NT2/D1 (cell line): ENCODE results near the gene MC1R.
"Not testable (repeated sequence)": the region's sequence is repeated elsewhere in the genome, so short reads cannot be mapped to it uniquely, and the experiment has no call there.

Experiments used
- DNase-seq: peaks from one replicate; pipeline ENCODE4 v3.0.0-alpha.2; 2011; ENCODE audit warnings: low read depth, low spot score
- H3K27me3 ChIP-seq: 2 replicates; pipeline ENCODE4 v1.6.0; 2011; ENCODE audit warnings: mild to moderate bottlenecking; ENCODE audit not compliant: insufficient read length, insufficient read depth
- H3K36me3 ChIP-seq: 2 replicates; pipeline ENCODE4 v1.6.1; 2011; ENCODE audit warnings: mild to moderate bottlenecking, low read length, mixed read lengths; ENCODE audit not compliant: insufficient read depth, insufficient read length
- H3K4me1 ChIP-seq: 2 replicates; pipeline ENCODE4 v1.5.1; 2011; ENCODE audit not compliant: insufficient read depth, insufficient read length
- H3K4me3 ChIP-seq: 2 replicates; pipeline ENCODE4 v1.5.1; 2011; ENCODE audit warnings: low read depth; ENCODE audit not compliant: insufficient read length
- H3K9ac ChIP-seq: 2 replicates; pipeline ENCODE4 v1.6.0; 2011; ENCODE audit warnings: low read depth; ENCODE audit not compliant: insufficient read length
- H3K9me3 ChIP-seq: 2 replicates; pipeline ENCODE4 v1.5.1; 2011; ENCODE audit warnings: mild to moderate bottlenecking, low read length; ENCODE audit not compliant: insufficient read depth
- SUZ12 ChIP-seq: IDR thresholded peaks from 2 replicates; pipeline ENCODE4 v1.6.1; 2011; ENCODE audit not compliant: insufficient read length, insufficient read depth; ENCODE audit errors: extremely low read depth
- YY1 ChIP-seq: IDR thresholded peaks from 2 replicates; pipeline ENCODE4 v1.6.1; 2011; ENCODE audit not compliant: insufficient read length, insufficient read depth
- ZNF274 ChIP-seq: IDR thresholded peaks from 2 replicates; pipeline ENCODE4 v1.6.1; 2011; ENCODE audit warnings: mild to moderate bottlenecking, low read depth, low read length

Gene MC1R

DNA sequence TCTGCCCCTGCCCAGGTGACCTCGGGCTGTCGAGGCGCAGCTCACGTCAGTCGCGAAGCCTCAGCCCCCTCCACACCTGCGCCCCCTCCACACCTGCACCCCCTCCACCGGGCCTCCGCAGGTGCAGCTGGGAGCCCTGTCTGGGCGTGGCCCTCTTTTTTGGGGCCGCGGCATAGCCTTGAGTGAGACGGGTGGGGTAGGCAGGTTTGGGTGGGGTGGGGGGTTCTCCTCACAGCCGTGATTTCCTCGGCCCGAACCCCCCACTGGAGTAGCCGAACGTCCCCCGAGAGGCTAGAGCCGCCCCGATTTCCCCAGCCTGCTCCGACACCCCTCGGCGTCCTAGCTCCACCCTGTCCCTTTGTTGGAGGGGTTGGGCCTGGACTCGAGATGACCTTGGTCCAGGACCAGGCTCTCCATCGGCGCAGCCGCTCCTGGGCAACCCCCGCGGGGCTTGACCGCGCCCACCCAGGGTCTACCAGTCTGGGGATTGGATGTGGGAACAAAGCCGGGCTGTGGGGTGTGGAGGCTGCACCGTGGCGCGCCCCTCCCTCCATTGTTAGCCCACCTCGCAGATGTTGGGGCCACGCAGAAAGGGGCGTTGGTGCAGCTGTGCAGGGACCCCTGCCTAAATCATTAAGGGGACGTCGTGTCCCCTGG is 5.1 kb downstream of the MC1R start:
- TF ChIP-seq SUZ12 (no peak), ZNF274 (no peak)
- H3K27me3 ChIP-seq = peaks cover 7% of the 10 kb centered on the region
- peaks cover 34% of the 10 kb centered on the region for H3K4me1 ChIP-seq
- peak overlapping the region; percentile 83 for H3K9ac ChIP-seq
- no peak for DNase-seq
- no peaks in the 10 kb centered on the region for H3K9me3 ChIP-seq
- H3K4me3 ChIP-seq = peak overlapping the region; percentile 80
- H3K36me3 ChIP-seq = peaks cover 12% of the 10 kb centered on the region

GRCh38 chr16:89924297-89924924 is 5.7 kb downstream of the MC1R start:
- H3K9ac ChIP-seq = peak overlapping the region; percentile 83

DNA sequence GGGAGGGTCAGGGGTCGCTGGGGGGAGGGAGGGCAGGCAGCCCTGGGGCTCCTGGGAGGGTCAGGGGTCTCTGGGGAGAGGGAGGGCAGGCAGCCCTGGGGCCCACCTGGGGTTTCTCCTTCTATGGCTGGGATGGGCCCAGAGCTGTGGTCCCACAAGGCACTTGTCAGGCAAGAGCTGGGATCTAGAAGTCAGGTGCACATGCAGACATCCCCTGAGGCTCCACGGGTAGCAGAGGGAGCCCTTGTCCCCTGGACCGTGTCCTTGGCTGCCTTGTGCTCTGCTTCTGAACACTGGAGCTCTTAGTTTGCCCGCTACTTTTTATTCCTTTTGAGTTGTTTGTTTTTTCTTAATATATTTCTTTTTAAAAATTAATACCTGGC is 6.3 kb downstream of the MC1R start:
- TF ChIP-seq YY1 = no peak
- no peak for TF ChIP-seq ZNF274
- TF ChIP-seq SUZ12 = no peak
- H3K27me3 ChIP-seq = peaks cover 7% of the 10 kb centered on the region
- H3K4me3 ChIP-seq = no peak overlapping the region
- H3K36me3 ChIP-seq = peaks cover 22% of the 10 kb centered on the region
- no peak overlapping the region for H3K9ac ChIP-seq
- H3K9me3 ChIP-seq = no peaks in the 10 kb centered on the region
- peaks cover 22% of the 10 kb centered on the region for H3K4me1 ChIP-seq
- no peak for DNase-seq

More at GRCh38 chr16:89924297-89924924, 5.7 kb downstream of the MC1R start:
- Histone ChIP-seq H3K27me3 (peaks cover 7% of the 10 kb centered on the region), H3K9me3 (no peaks in the 10 kb centered on the region), H3K36me3 (peaks cover 17% of the 10 kb centered on the region), H3K4me3 (peak overlapping the region; percentile 80), H3K4me1 (peaks cover 27% of the 10 kb centered on the region)
- TF ChIP-seq ZNF274 (no peak), SUZ12 (no peak), YY1 (no peak)
- DNase-seq = peak; percentile 82

DNA sequence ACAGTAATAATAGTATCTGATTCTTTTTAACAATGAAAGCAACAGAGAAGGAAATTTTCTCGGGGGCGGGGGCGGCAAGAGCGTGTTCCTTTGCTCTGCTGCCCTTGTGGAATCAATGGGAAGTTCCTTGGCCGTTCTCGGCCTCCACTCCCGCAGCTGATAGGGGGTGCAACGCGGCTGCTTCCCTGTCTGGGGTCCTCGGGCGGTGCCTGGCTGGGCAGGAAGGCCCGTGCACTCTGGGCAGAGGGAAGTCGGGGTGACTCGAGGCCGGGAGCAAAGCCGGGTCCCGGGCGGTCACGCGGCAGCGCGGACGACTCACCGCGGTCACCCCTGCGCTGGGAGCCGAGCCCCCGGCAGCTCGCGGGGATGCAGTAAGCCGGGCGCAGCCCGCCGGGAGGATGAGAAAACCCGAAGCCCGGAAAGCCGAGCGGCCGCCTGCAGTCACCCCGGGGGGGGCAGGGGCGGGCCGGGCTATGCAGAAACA is 7.0 kb downstream of the MC1R start:
- TF ChIP-seq SUZ12 = no peak
- no peak for TF ChIP-seq YY1
- no peak for TF ChIP-seq ZNF274
- H3K27me3 ChIP-seq = peaks cover 7% of the 10 kb centered on the region
- H3K4me1 ChIP-seq = peaks cover 16% of the 10 kb centered on the region
- no peaks in the 10 kb centered on the region for H3K9me3 ChIP-seq
- peak overlapping the region; percentile 89 for H3K9ac ChIP-seq
- H3K4me3 ChIP-seq = peak overlapping the region; percentile 51
- H3K36me3 ChIP-seq = peaks cover 27% of the 10 kb centered on the region
- no peak for DNase-seq

DNA sequence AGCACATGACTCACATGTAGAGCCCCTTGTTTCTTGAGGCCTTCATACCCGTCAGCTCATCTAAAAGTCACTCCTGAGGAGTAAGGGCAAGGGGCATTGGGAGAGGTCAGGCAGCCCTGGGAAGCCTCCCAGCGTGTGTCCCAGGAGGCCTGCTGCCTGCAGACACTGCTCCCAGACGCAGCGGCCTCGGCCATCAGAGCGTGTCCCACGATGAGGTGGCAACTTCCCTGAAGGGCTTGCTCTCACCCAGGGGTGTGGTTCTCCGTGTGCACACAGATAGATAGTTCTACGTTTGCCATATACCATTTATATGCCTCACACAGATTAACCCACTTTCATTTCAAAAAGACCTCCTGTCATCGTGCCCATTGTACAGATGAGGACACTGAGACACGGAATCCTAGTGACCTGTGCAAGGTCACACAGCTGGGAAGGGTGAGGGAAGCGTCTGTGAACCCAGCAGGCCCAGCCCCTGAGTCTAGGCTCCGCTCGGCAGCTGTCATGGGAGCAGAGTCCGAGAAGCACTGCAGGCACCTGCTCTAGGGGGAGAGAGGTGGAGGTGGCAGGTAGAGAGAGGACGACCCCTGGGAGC is 12.7 kb downstream of the MC1R start:
- no peaks in the 10 kb centered on the region for H3K27me3 ChIP-seq
- H3K9ac ChIP-seq = no peak overlapping the region
- peaks cover 1% of the 10 kb centered on the region for H3K4me1 ChIP-seq
- DNase-seq = no peak
- H3K9me3 ChIP-seq = no peaks in the 10 kb centered on the region
- no peak for TF ChIP-seq YY1
- TF ChIP-seq ZNF274 = no peak
- TF ChIP-seq SUZ12 = no peak
- no peak overlapping the region for H3K4me3 ChIP-seq
- peaks cover 81% of the 10 kb centered on the region for H3K36me3 ChIP-seq

DNA sequence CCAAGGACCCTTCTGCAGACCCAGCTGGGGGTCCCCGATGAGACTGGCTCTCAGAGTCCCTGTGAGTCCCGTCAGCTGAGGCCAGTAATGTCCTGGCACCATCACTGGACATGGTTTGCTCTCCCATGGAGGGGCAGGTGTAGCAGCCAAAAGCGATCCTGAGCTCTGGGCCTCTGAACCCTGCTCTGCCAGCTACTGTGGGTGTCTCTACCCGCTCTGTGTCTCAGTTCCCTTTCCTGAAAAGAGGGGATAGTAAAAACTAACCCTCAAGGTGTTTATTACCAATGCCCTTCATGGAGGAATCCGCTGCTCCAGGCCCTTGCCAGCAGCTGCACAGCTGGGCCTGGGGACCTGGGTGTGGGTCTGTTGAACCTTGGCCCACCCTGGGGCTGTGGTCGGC is 13.3 kb downstream of the MC1R start:
- DNase-seq = no peak
- H3K9ac ChIP-seq = no peak overlapping the region
- no peaks in the 10 kb centered on the region for H3K9me3 ChIP-seq
- H3K27me3 ChIP-seq = no peaks in the 10 kb centered on the region
- peaks cover 87% of the 10 kb centered on the region for H3K36me3 ChIP-seq
- no peaks in the 10 kb centered on the region for H3K4me1 ChIP-seq
- no peak for TF ChIP-seq ZNF274
- TF ChIP-seq YY1 = no peak
- no peak for TF ChIP-seq SUZ12
- no peak overlapping the region for H3K4me3 ChIP-seq

DNA sequence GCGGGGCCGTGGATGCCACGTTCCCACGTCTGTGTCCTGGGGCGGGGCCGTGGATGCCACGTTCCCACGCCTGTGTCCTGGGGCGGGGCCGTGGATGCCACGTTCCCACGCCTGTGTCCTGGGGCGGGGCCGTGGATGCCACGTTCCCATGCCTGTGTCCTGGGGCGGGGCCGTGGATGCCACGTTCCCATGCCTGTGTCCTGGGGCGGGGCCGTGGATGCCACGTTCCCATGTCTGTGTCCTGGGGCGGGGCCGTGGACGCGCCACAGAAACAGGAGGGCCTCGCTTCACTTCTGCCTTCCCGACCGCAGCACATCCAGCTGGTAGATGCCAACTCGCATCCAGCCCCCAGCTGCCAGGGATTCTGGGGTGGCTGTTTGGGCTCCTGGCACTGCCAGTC is 15.4 kb downstream of the MC1R start:
- not testable (repeated sequence) for DNase-seq
- peaks cover 74% of the 10 kb centered on the region for H3K36me3 ChIP-seq

More for the DNA sequence above, 15.4 kb downstream of the MC1R start:
- not testable (repeated sequence) for H3K9me3 ChIP-seq, H3K4me3 ChIP-seq, H3K27me3 ChIP-seq, H3K9ac ChIP-seq, H3K4me1 ChIP-seq
